Panc1 (cell line): ENCODE data around the gene HPN. TPM values are rescaled to one million over a fixed set of nuclear protein-coding genes. Genes with fewer than 3 reads are reported as not detected.

ENCODE experiments used
- ATAC-seq: fragments of 200-7000 bp; cut with Tn5 transposase; 2 replicates; pipeline ENCODE4 v1.9.1; 2020; ENCODE audit warnings: mild to moderate bottlenecking, moderate library complexity
- BruUV-seq: library from RNA; stranded (reverse); fragments of 400-500 nt; replicated peaks from 2 replicates; lab custom pipeline; 2021; lab: Mats Ljungman, UMichigan
- CTCF ChIA-PET: fragments of 300-600 bp; sonication (Branson Sonifier 250); formaldehyde crosslinking; loops from one replicate; lab custom pipeline; 2022; ENCODE audit warnings: antibody characterized with exemption; lab: Charles Lee
- POLR2A ChIA-PET: fragments of 300-600 bp; sonication (Branson Sonifier 250); formaldehyde crosslinking; loops from one replicate; lab custom pipeline; 2022; ENCODE audit warnings: antibody characterized with exemption; lab: Charles Lee
- DNase-seq: peaks from one replicate; pipeline ENCODE4 v3.0.0-alpha.2; 2010; ENCODE audit warnings: low read depth, low spot score
- H3K27ac ChIP-seq: 2 replicates; pipeline ENCODE4 v1.5.1; 2011; ENCODE audit warnings: mild to moderate bottlenecking, low read length, inconsistent platforms
- H3K27me3 ChIP-seq: fragments of 200-500 bp; sonication (Bioruptor generic); 2 replicates; pipeline ENCODE4 v1.6.0; 2014; ENCODE audit warnings: low read length, inconsistent platforms; ENCODE audit not compliant: control insufficient read depth, insufficient read depth
- H3K36me3 ChIP-seq: fragments of 200-500 bp; sonication (Bioruptor generic); 2 replicates; pipeline ENCODE4 v1.5.1; 2014; ENCODE audit warnings: inconsistent platforms, mild to moderate bottlenecking, low read length, moderate library complexity; ENCODE audit not compliant: control insufficient read depth, insufficient read depth
- H3K4me1 ChIP-seq: 2 replicates; pipeline ENCODE4 v1.5.1; 2011; ENCODE audit warnings: inconsistent platforms, mild to moderate bottlenecking, low read length, moderate library complexity; ENCODE audit not compliant: control insufficient read depth, insufficient read depth
- H3K4me3 ChIP-seq, 2 experiments: 2 replicates each; pipeline ENCODE4 v1.5.1; 2011 to 2012; ENCODE audit warnings: low read depth in 2 of 2, low read length in 2 of 2, mild to moderate bottlenecking in 2 of 2, inconsistent platforms in 1 of 2, moderate library complexity in 1 of 2
- H3K9me3 ChIP-seq: fragments of 200-500 bp; sonication (Bioruptor generic); 2 replicates; pipeline ENCODE4 v1.5.1; 2014; ENCODE audit warnings: low read depth, mild to moderate bottlenecking, inconsistent platforms, low read length, moderate library complexity; ENCODE audit not compliant: control insufficient read depth, insufficient read depth
- CTCF ChIP-seq: fragments of 450-650 bp; IDR thresholded peaks from 2 replicates; pipeline ENCODE4 v1.5.1; 2017; ENCODE audit warnings: mild to moderate bottlenecking
- POLR2AphosphoS5 ChIP-seq: IDR thresholded peaks from 2 replicates; pipeline ENCODE4 v1.6.1; 2012; ENCODE audit warnings: mild to moderate bottlenecking, low read depth, low read length, moderate library complexity
- REST ChIP-seq, 2 experiments: IDR thresholded peaks; 2 replicates each; pipeline ENCODE4 v1.6.1; 2011 to 2012; ENCODE audit warnings: low read depth in 2 of 2, control low read depth in 1 of 2, low read length in 1 of 2, mild to moderate bottlenecking in 1 of 2, moderate library complexity in 1 of 2; ENCODE audit not compliant: insufficient read depth in 1 of 2
- SIN3A ChIP-seq: IDR thresholded peaks from 2 replicates; pipeline ENCODE4 v1.6.1; 2012; ENCODE audit warnings: low read depth, mild to moderate bottlenecking, low read length, moderate library complexity, borderline replicate concordance; ENCODE audit not compliant: insufficient read depth
- TCF7L2 ChIP-seq: IDR thresholded peaks from 2 replicates; pipeline ENCODE4 v1.6.1; 2011; ENCODE audit warnings: mild to moderate bottlenecking, low read depth, low read length, inconsistent platforms
- in situ Hi-C: cut with HindIII; loops from 2 replicates; pipeline ENCODE4 v1.10.0; 2016; ENCODE audit warnings: low sequenced_read_pairs, low pct_unique_long_range_greater_than_20kb
- intact Hi-C: fragments of 100-400 bp; cut with micrococcal nuclease; formaldehyde crosslinking; loops from one replicate; pipeline ENCODE4 v1.10.0; 2022; ENCODE audit not compliant: unreplicated experiment
- total RNA-seq: library from RNA; stranded (reverse); gene quantifications from one replicate; pipeline ENCODE4 v1.2.1, GENCODE V29; 2021; ENCODE audit not compliant: unreplicated experiment

Gene HPN
- total RNA-seq, 1 experiment from 2014 or later: 0.08 TPM

GRCh38 chr19:35015954-35016351, 25.6 kb upstream of the HPN start:
- intact Hi-C loops: no loop called here
- BruUV-seq: no TSS peak
- H3K4me3 ChIP-seq: no peak overlapping the region
- no peak for DNase-seq
- no peaks in the 10 kb centered on the region for H3K4me1 ChIP-seq
- H3K27me3 ChIP-seq: no peaks in the 10 kb centered on the region
- no peaks in the 10 kb centered on the region for H3K36me3 ChIP-seq
- ATAC-seq: no peak
- in situ Hi-C loops: no loop called here
- no peaks in the 10 kb centered on the region for H3K9me3 ChIP-seq
- no peak overlapping the region for H3K27ac ChIP-seq
- ChIA-PET POLR2A (interaction anchor here (0.7 kb wide), 1 partner anchor 21 kb away, joined by 13 read pairs; no protein-coding TSS in a partner anchor), CTCF (no interaction called here)
- no peak for TF ChIP-seq REST (IDR thresholded peaks at IDR 0.05; ENCODE audit: insufficient read depth in 1 of 2, low read depth in 2 of 2, low read length in 1 of 2)
- TF ChIP-seq SIN3A: no peak
- no peak for TF ChIP-seq TCF7L2
- TF ChIP-seq POLR2AphosphoS5: no peak
- no peak for TF ChIP-seq CTCF

GRCh38 chr19:35017507-35017906, 24.0 kb upstream of the HPN start:
- DNase-seq (no peak), ATAC-seq (no peak)
- CTCF ChIA-PET: no interaction called here
- H3K4me3 ChIP-seq: no peak overlapping the region
- H3K4me1 ChIP-seq: no peaks in the 10 kb centered on the region
- no peaks in the 10 kb centered on the region for H3K9me3 ChIP-seq
- intact Hi-C loops (no loop called here), in situ Hi-C loops (no loop called here)
- BruUV-seq: no TSS peak
- TF ChIP-seq SIN3A (no peak), REST (IDR thresholded peaks at IDR 0.05; ENCODE audit: insufficient read depth in 1 of 2, low read depth in 2 of 2, low read length in 1 of 2) (no peak), POLR2AphosphoS5 (no peak), CTCF (no peak), TCF7L2 (no peak)
- no peaks in the 10 kb centered on the region for H3K27me3 ChIP-seq
- no peaks in the 10 kb centered on the region for H3K36me3 ChIP-seq
- POLR2A ChIA-PET: no interaction called here
- no peak overlapping the region for H3K27ac ChIP-seq
